ENCODE data around the gene AMOTL2.

Gene AMOTL2

GRCh38 chr3:134355416-134355815 lies 18.8 kb downstream of the AMOTL2 start:
- TF ChIP-seq CTCF (IDR thresholded peaks at IDR 0.05; ENCODE audit: low read depth, low read length), result no peak
- DNase-seq (ENCODE audit: extremely low read depth, low read depth), result no peak

DNA sequence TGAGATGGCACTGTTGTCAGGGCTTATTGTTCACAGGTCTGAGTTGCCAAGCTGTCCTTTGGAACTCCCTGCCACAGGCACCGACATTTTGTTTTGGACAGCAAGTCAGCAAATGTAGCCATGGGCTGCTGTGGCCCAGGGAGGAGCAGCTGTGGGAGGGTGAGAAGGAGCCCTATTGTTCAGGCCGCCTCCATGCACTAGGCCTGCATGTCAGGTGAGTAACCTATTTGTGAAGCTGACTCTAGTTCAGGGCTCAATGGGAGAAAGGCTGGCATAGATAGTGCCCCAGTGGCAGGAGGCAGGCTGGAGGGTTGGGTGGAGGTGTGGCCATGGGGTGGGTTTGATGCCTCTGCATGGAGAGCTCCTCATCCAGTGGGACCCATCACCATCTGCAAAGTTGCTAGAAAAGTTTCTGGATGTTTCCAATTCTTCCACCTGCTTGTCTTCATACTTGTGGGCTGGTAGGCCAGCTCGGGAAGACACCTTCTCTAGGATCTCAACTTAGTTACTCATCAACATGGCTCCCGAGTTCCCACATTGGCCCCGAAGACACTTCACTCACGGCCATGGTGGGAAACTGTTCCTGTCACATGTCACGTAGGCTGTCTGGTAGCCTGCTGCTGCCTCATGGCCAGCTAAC lies 19.5 kb downstream of the AMOTL2 start:
- no peak for TF ChIP-seq CTCF (IDR thresholded peaks at IDR 0.05; ENCODE audit: low read depth, low read length)
- DNase-seq (ENCODE audit: extremely low read depth, low read depth), result no peak

DNA sequence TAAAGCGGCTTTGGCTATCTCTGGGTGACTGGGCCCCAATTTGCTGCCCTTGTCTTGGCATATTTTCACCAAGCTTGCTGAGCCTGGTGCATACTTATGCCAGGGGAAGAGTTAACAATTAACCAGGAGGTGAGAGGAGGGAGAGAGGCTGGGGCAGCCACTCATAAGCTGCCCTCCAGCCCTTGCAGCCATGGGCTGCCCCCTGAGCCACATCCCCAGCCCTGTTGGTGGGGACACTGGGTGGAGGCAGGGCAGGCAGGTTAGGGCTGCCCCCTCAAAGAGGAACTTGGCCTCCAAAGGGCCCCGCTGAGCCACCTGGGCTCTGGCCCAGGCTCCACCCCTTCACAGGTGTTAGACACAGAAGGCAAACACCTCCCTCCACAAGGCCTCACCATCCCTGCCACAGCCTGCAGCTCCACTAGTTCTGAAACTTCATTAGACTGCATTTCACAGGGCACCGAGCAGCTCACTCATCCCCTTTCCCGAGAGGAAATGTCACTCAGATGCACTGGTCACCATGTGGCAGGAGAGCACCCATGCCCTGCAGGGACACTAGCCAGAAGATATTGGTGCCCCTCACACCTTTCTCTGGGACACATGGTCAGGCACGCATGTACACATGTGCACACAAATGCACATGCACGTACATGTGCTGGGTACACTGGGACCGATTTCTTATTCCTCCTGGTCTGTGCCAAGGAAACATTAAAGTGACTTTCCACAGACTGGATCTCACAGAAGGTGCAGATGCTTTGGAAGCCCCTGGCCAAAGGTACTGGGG lies 20.2 kb downstream of the AMOTL2 start:
- DNase-seq (ENCODE audit: extremely low read depth, low read depth), result no peak

DNA sequence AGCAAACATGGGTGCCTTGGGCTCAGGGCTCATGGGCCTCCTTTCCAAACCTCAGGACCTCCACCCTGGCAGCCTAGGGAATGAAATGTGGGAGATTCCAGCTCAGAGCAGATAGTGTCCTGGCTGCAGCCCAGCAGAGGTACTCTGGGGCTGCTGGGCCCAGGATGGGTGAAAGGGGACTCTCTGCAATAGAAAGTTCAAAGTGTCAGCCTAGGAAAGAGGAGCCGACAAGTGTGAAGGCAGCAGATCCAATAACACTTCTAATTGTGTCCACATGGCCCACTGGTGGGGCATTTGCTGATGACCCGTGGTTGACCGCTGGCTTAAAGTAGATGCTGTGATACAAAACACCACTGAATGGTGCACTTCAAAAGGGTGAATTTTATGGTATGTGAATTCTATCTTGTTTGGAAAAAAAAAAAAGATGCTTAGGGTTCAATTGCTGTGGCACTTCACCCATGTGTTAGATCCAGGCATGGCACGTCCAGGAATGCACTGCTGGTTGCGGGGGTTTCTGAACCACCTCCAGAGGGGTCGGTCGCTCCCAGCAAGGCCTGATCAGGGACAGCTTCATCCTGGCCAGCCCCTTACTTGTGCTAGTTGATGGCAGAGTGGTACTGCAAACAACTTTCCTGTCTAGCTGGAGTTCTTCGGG lies 20.9 kb downstream of the AMOTL2 start:
- TF ChIP-seq CTCF (IDR thresholded peaks at IDR 0.05; ENCODE audit: low read depth, low read length), result no peak
- DNase-seq (ENCODE audit: extremely low read depth, low read depth), result no peak

More for the DNA sequence above, 20.2 kb downstream of the AMOTL2 start:
- TF ChIP-seq CTCF (IDR thresholded peaks at IDR 0.05; ENCODE audit: low read depth, low read length), result no peak

- no peak for TF ChIP-seq CTCF (IDR thresholded peaks at IDR 0.05; ENCODE audit: low read depth, low read length)
- no peak for DNase-seq (ENCODE audit: extremely low read depth, low read depth)
Measured at GRCh38 chr3:134352031-134352671, 22.1 kb downstream of the AMOTL2 start.

GRCh38 chr3:134351427-134351826 lies 22.8 kb downstream of the AMOTL2 start:
- DNase-seq (ENCODE audit: extremely low read depth, low read depth), result no peak
- no peak for TF ChIP-seq CTCF (IDR thresholded peaks at IDR 0.05; ENCODE audit: low read depth, low read length)
